Endodermal cell (in vitro differentiated cells): Measurements from ENCODE around the gene ARFGEF2. TPM values are rescaled to one million over a fixed set of nuclear protein-coding genes. Genes with fewer than 3 reads are reported as not detected.

Source experiments
- DNase-seq: peaks from one replicate; pipeline ENCODE4 v3.0.0-alpha.2; 2017
- H3K27ac ChIP-seq: 2 replicates; pipeline ENCODE4 v1.5.1; 2013; ENCODE audit warnings: mild to moderate bottlenecking, low read depth, low read length, moderate library complexity
- H3K27me3 ChIP-seq: 2 replicates; pipeline ENCODE4 v1.6.1; 2013; ENCODE audit warnings: mild to moderate bottlenecking, low read length, moderate library complexity; ENCODE audit not compliant: insufficient read depth, control insufficient read depth, poor library complexity, severe bottlenecking
- H3K36me3 ChIP-seq: 2 replicates; pipeline ENCODE4 v1.7.0; 2013; ENCODE audit warnings: mild to moderate bottlenecking, low read length, moderate library complexity; ENCODE audit not compliant: control insufficient read depth, insufficient read depth
- H3K4me1 ChIP-seq: one replicate; pipeline ENCODE4 v1.7.0; 2013; ENCODE audit warnings: low read length; ENCODE audit not compliant: control insufficient read depth, insufficient read depth
- H3K4me3 ChIP-seq: 2 replicates; pipeline ENCODE4 v1.5.1; 2013; ENCODE audit warnings: mild to moderate bottlenecking, low read length, moderate library complexity
- H3K9ac ChIP-seq: 2 replicates; pipeline ENCODE4 v1.6.1; 2013; ENCODE audit warnings: mild to moderate bottlenecking, low read length, moderate library complexity; ENCODE audit not compliant: poor library complexity, severe bottlenecking; ENCODE audit errors: extremely low read depth
- H3K9me3 ChIP-seq: 2 replicates; pipeline ENCODE4 v1.6.1; 2013; ENCODE audit warnings: mild to moderate bottlenecking, low read length, moderate library complexity; ENCODE audit not compliant: control insufficient read depth
- H3K27ac Mint-ChIP-seq: 2 replicates; pipeline ENCODE4 v1.8.0; 2020; ENCODE audit warnings: mixed read lengths
- H3K27me3 Mint-ChIP-seq: 2 replicates; pipeline ENCODE4 v1.8.0; 2021; ENCODE audit warnings: mild to moderate bottlenecking, mixed read lengths; ENCODE audit not compliant: insufficient read depth
- H3K36me3 Mint-ChIP-seq: 2 replicates; pipeline ENCODE4 v1.8.0; 2020; ENCODE audit warnings: low read depth, mixed read lengths
- H3K4me1 Mint-ChIP-seq: 2 replicates; pipeline ENCODE4 v1.8.0; 2020; ENCODE audit warnings: mixed read lengths
- H3K4me3 Mint-ChIP-seq: 2 replicates; pipeline ENCODE4 v1.8.0; 2020; ENCODE audit warnings: mild to moderate bottlenecking, moderate library complexity, mixed read lengths
- H3K9me3 Mint-ChIP-seq: 2 replicates; pipeline ENCODE4 v1.8.0; 2020; ENCODE audit warnings: mild to moderate bottlenecking, mixed read lengths
- WGBS, 2 experiments: methylation state at CpG; one replicate each; pipeline versions ENCODE4 v1.1.5 to v1.1.7; 2013; ENCODE audit warnings: missing lambda C conversion rate in 2 of 2, mixed read lengths in 1 of 2; ENCODE audit not compliant: insufficient coverage in 1 of 2, insufficient read length in 1 of 2; 5-methylcytosine and 5-hydroxymethylcytosine counted together
- total RNA-seq, 2 donors: library from RNA; stranded (reverse); fragmentation: NEBNext Ultra II Directional in 1 of 2; extraction: Animal tissue kit (Norgen Biotek cat#: 25700) in 1 of 2; gene quantifications; 2 replicates in 1 of 2; 3 replicates in 1 of 2; pipeline ENCODE4 v1.2.1, GENCODE V29; 2021
- TF ChIP-seq, protein P1 (sequence below): fragments of 200-600 bp; sonication (generic); conservative IDR thresholded peaks from 2 replicates; pipeline ENCODE4 v1.5.0; 2021; ENCODE audit warnings: antibody characterized with exemption, mild to moderate bottlenecking

Gene ARFGEF2
- total RNA-seq, 2 donors from 2014 or later = 23.6 to 29.4 TPM

DNA sequence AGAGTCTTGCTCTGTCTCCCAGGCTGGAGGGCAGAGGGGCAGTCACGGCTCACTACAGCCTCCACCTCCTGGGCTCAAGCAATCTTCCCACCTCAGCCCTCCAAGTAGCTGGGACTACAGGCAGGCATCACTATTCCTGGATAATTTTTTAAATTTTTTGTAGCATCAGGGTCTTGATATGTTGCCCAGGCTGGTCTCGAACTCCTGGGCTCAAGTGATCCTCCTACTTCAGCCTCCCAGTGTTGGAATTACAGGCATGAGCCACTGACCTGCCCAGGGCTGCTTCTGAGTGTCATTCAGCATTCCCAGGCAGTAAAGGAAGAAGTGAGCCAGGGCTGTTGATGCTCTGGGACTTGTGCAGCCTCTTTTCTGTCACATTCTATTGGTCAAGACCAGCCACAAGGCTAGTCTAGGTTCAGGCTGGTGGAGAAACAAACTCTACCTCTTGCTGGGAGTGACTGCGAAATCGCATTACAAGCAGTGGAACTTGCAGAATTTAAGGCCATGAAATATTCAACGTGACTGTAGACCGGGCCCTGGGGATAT, 2.1 kb upstream of the ARFGEF2 start:
- Histone ChIP-seq H3K9me3 (peaks cover 7% of the 10 kb centered on the region), H3K9ac (no peak overlapping the region), H3K4me3 (no peak overlapping the region), H3K36me3 (no peaks in the 10 kb centered on the region), H3K27ac (no peak overlapping the region), H3K4me1 (peaks cover 8% of the 10 kb centered on the region), H3K27me3 (no peaks in the 10 kb centered on the region)
- Mint-ChIP-seq H3K4me1 (peaks cover 30% of the 10 kb centered on the region), H3K4me3 (no peak overlapping the region), H3K9me3 (peaks cover 3% of the 10 kb centered on the region), H3K36me3 (no peaks in the 10 kb centered on the region), H3K27me3 (peaks cover 6% of the 10 kb centered on the region), H3K27ac (no peak overlapping the region)
- TF ChIP-seq, protein P1, sequence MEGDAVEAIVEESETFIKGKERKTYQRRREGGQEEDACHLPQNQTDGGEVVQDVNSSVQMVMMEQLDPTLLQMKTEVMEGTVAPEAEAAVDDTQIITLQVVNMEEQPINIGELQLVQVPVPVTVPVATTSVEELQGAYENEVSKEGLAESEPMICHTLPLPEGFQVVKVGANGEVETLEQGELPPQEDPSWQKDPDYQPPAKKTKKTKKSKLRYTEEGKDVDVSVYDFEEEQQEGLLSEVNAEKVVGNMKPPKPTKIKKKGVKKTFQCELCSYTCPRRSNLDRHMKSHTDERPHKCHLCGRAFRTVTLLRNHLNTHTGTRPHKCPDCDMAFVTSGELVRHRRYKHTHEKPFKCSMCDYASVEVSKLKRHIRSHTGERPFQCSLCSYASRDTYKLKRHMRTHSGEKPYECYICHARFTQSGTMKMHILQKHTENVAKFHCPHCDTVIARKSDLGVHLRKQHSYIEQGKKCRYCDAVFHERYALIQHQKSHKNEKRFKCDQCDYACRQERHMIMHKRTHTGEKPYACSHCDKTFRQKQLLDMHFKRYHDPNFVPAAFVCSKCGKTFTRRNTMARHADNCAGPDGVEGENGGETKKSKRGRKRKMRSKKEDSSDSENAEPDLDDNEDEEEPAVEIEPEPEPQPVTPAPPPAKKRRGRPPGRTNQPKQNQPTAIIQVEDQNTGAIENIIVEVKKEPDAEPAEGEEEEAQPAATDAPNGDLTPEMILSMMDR = no peak
- DNase-seq = no peak
- 90 to 93% methylated on average over 6 of the region's 6 CpGs for WGBS, 2 experiments

DNA sequence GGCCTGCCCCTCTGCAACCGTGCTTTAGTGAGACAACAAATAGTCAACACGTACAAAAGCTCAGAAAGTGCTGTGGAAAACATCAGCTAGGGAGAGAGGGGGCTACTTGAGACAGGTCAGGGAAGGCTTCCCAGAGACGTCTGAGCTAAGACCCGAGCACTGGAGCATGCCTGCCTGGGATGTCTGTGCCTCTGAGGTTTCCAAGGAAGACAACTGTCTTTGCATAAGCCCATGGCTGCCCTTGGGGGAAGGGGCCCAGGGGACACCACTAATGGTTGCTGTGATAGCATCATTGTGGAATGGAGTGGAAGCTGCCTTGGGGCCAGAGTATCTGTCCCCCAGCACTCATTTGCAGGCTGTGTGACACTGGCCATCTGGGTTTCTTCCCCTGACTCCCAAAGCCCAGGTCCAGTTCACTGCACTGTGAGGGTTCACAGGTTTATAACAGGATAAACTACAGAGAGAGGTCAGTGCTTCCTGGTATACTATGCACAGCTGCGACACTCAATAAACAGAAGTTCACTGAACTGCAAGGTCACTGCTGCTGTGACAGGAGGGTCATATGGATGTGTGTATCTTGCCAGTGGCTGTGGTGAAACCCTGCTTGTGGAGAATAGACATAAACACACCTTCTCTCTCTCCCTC, 1.5 kb upstream of the ARFGEF2 start:
- Histone ChIP-seq H3K27me3 (no peaks in the 10 kb centered on the region), H3K36me3 (peaks cover 1% of the 10 kb centered on the region), H3K27ac (no peak overlapping the region), H3K4me3 (peak overlapping the region; percentile 99), H3K9ac (peak overlapping the region; percentile 96), H3K9me3 (peaks cover 7% of the 10 kb centered on the region), H3K4me1 (peaks cover 8% of the 10 kb centered on the region)
- 72 to 82% methylated on average over 5 of the region's 5 CpGs for WGBS, 2 experiments
- H3K27ac Mint-ChIP-seq = peak overlapping the region; percentile 27
- peaks cover 30% of the 10 kb centered on the region for H3K4me1 Mint-ChIP-seq
- no peak for DNase-seq
- TF ChIP-seq, protein P1 = no peak
- H3K4me3 Mint-ChIP-seq = peak overlapping the region; percentile 93
- no peaks in the 10 kb centered on the region for H3K36me3 Mint-ChIP-seq
- H3K27me3 Mint-ChIP-seq = peaks cover 6% of the 10 kb centered on the region
- peaks cover 3% of the 10 kb centered on the region for H3K9me3 Mint-ChIP-seq

DNA sequence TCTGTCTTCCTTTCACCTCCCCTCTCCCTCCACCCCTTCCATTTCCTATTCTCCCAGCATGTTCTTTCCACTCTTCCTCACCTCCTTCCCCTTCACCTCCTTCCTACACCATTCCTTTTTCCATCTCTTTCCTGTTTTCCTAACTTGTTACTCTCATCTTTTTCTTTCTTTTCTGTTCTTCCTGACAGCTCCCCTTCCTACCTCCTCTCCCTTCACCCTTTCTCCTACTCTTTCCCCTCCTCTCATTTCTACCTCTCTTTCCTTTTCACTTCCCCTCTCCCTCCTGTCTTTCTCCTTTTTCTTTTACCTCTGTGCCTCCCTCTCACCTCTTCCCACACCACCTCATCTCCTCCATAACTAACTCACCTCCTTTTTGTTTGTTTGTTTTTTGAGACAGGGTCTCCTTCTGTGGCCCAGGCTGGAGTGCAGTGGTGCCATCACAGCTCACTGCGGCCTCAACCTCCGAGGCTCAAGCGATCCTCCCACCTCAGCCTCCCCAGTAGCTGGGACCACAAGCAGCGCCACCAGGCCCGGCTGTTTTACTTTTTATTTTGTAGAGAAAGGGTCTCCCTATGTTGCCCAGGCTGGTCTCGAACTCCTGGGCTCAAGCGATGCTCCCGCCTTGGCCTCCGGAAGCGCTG, 864 bp upstream of the ARFGEF2 start:
- H3K4me3 Mint-ChIP-seq = peak overlapping the region; percentile 93
- peaks cover 3% of the 10 kb centered on the region for H3K9me3 Mint-ChIP-seq
- DNase-seq = no peak
- Histone ChIP-seq H3K4me1 (peaks cover 8% of the 10 kb centered on the region), H3K9me3 (peaks cover 5% of the 10 kb centered on the region), H3K9ac (peak overlapping the region; percentile 96), H3K27ac (no peak overlapping the region), H3K4me3 (peak overlapping the region; percentile 99), H3K36me3 (peaks cover 3% of the 10 kb centered on the region), H3K27me3 (no peaks in the 10 kb centered on the region)
- peaks cover 30% of the 10 kb centered on the region for H3K4me1 Mint-ChIP-seq
- peak overlapping the region; percentile 27 for H3K27ac Mint-ChIP-seq
- TF ChIP-seq, protein P1 = no peak
- H3K27me3 Mint-ChIP-seq = peaks cover 6% of the 10 kb centered on the region
- 33 to 53% methylated on average over 3 to 10 of the region's 10 CpGs for WGBS, 2 experiments
- H3K36me3 Mint-ChIP-seq = no peaks in the 10 kb centered on the region
